ENCODE measurements around the gene DNAH10.

The DNAH10 gene

GRCh38 chr12:123843912-123844748, 82.0 kb downstream of the DNAH10 start:
- Histone ChIP-seq H3K27me3 (ENCODE audit: control insufficient read depth, insufficient read depth, low read length) (no peaks in the 10 kb centered on the region), H3K9ac (ENCODE audit: low read depth, low read length) (no peak overlapping the region), H3K4me1 (ENCODE audit: control insufficient read depth, insufficient read depth, low read length) (no peaks in the 10 kb centered on the region), H3K27ac (ENCODE audit: low read depth, low read length) (no peak overlapping the region), H3K4me3 (ENCODE audit: low read depth, low read length) (no peak overlapping the region), H3K36me3 (ENCODE audit: control insufficient read depth, insufficient read depth, low read length) (no peaks in the 10 kb centered on the region), H3K9me3 (ENCODE audit: control insufficient read depth, insufficient read depth, low read length) (no peaks in the 10 kb centered on the region)

- Histone ChIP-seq H3K9me3 (ENCODE audit: control insufficient read depth, insufficient read depth, low read length) (no peaks in the 10 kb centered on the region), H3K4me1 (ENCODE audit: control insufficient read depth, insufficient read depth, low read length) (no peaks in the 10 kb centered on the region), H3K36me3 (ENCODE audit: control insufficient read depth, insufficient read depth, low read length) (no peaks in the 10 kb centered on the region), H3K27me3 (ENCODE audit: control insufficient read depth, insufficient read depth, low read length) (no peaks in the 10 kb centered on the region), H3K4me3 (ENCODE audit: low read depth, low read length) (no peak overlapping the region), H3K9ac (ENCODE audit: low read depth, low read length) (no peak overlapping the region), H3K27ac (ENCODE audit: low read depth, low read length) (no peak overlapping the region)
Measured at GRCh38 chr12:123845881-123846280, 83.8 kb downstream of the DNAH10 start.

- no peaks in the 10 kb centered on the region for H3K9me3 ChIP-seq (ENCODE audit: control insufficient read depth, insufficient read depth, low read length)
- H3K27me3 ChIP-seq (ENCODE audit: control insufficient read depth, insufficient read depth, low read length): no peaks in the 10 kb centered on the region
- no peaks in the 10 kb centered on the region for H3K4me1 ChIP-seq (ENCODE audit: control insufficient read depth, insufficient read depth, low read length)
- H3K9ac ChIP-seq (ENCODE audit: low read depth, low read length): no peak overlapping the region
- no peak overlapping the region for H3K4me3 ChIP-seq (ENCODE audit: low read depth, low read length)
- H3K36me3 ChIP-seq (ENCODE audit: control insufficient read depth, insufficient read depth, low read length): no peaks in the 10 kb centered on the region
- H3K27ac ChIP-seq (ENCODE audit: low read depth, low read length): no peak overlapping the region
Measured at GRCh38 chr12:123846340-123846739, 84.2 kb downstream of the DNAH10 start.

- Histone ChIP-seq H3K9me3 (ENCODE audit: control insufficient read depth, insufficient read depth, low read length) (no peaks in the 10 kb centered on the region), H3K4me1 (ENCODE audit: control insufficient read depth, insufficient read depth, low read length) (no peaks in the 10 kb centered on the region), H3K27me3 (ENCODE audit: control insufficient read depth, insufficient read depth, low read length) (no peaks in the 10 kb centered on the region), H3K27ac (ENCODE audit: low read depth, low read length) (no peak overlapping the region), H3K36me3 (ENCODE audit: control insufficient read depth, insufficient read depth, low read length) (no peaks in the 10 kb centered on the region), H3K9ac (ENCODE audit: low read depth, low read length) (no peak overlapping the region), H3K4me3 (ENCODE audit: low read depth, low read length) (no peak overlapping the region)
Measured at GRCh38 chr12:123847019-123847418, 84.9 kb downstream of the DNAH10 start.

GRCh38 chr12:123847876-123848275, 85.8 kb downstream of the DNAH10 start:
- H3K9me3 ChIP-seq (ENCODE audit: control insufficient read depth, insufficient read depth, low read length): no peaks in the 10 kb centered on the region
- no peak overlapping the region for H3K27ac ChIP-seq (ENCODE audit: low read depth, low read length)
- H3K4me3 ChIP-seq (ENCODE audit: low read depth, low read length): no peak overlapping the region
- no peaks in the 10 kb centered on the region for H3K27me3 ChIP-seq (ENCODE audit: control insufficient read depth, insufficient read depth, low read length)
- H3K36me3 ChIP-seq (ENCODE audit: control insufficient read depth, insufficient read depth, low read length): no peaks in the 10 kb centered on the region
- no peak overlapping the region for H3K9ac ChIP-seq (ENCODE audit: low read depth, low read length)
- no peaks in the 10 kb centered on the region for H3K4me1 ChIP-seq (ENCODE audit: control insufficient read depth, insufficient read depth, low read length)

- Histone ChIP-seq H3K9ac (ENCODE audit: low read depth, low read length) (no peak overlapping the region), H3K4me1 (ENCODE audit: control insufficient read depth, insufficient read depth, low read length) (no peaks in the 10 kb centered on the region), H3K27me3 (ENCODE audit: control insufficient read depth, insufficient read depth, low read length) (no peaks in the 10 kb centered on the region), H3K4me3 (ENCODE audit: low read depth, low read length) (no peak overlapping the region), H3K36me3 (ENCODE audit: control insufficient read depth, insufficient read depth, low read length) (no peaks in the 10 kb centered on the region), H3K27ac (ENCODE audit: low read depth, low read length) (no peak overlapping the region), H3K9me3 (ENCODE audit: control insufficient read depth, insufficient read depth, low read length) (no peaks in the 10 kb centered on the region)
Measured at GRCh38 chr12:123849517-123849916, 87.4 kb downstream of the DNAH10 start.

- H3K36me3 ChIP-seq (ENCODE audit: control insufficient read depth, insufficient read depth, low read length): no peaks in the 10 kb centered on the region
- no peak overlapping the region for H3K27ac ChIP-seq (ENCODE audit: low read depth, low read length)
- H3K27me3 ChIP-seq (ENCODE audit: control insufficient read depth, insufficient read depth, low read length): no peaks in the 10 kb centered on the region
- H3K4me1 ChIP-seq (ENCODE audit: control insufficient read depth, insufficient read depth, low read length): no peaks in the 10 kb centered on the region
- no peak overlapping the region for H3K4me3 ChIP-seq (ENCODE audit: low read depth, low read length)
- no peaks in the 10 kb centered on the region for H3K9me3 ChIP-seq (ENCODE audit: control insufficient read depth, insufficient read depth, low read length)
- no peak overlapping the region for H3K9ac ChIP-seq (ENCODE audit: low read depth, low read length)
Measured at GRCh38 chr12:123850246-123851134, 88.4 kb downstream of the DNAH10 start.

- no peak overlapping the region for H3K27ac ChIP-seq (ENCODE audit: low read depth, low read length)
- H3K36me3 ChIP-seq (ENCODE audit: control insufficient read depth, insufficient read depth, low read length): no peaks in the 10 kb centered on the region
- H3K9me3 ChIP-seq (ENCODE audit: control insufficient read depth, insufficient read depth, low read length): no peaks in the 10 kb centered on the region
- no peak overlapping the region for H3K9ac ChIP-seq (ENCODE audit: low read depth, low read length)
- H3K4me3 ChIP-seq (ENCODE audit: low read depth, low read length): no peak overlapping the region
- no peaks in the 10 kb centered on the region for H3K4me1 ChIP-seq (ENCODE audit: control insufficient read depth, insufficient read depth, low read length)
- H3K27me3 ChIP-seq (ENCODE audit: control insufficient read depth, insufficient read depth, low read length): no peaks in the 10 kb centered on the region
Measured at GRCh38 chr12:123853396-123854070, 91.4 kb downstream of the DNAH10 start.

- H3K9me3 ChIP-seq (ENCODE audit: control insufficient read depth, insufficient read depth, low read length): no peaks in the 10 kb centered on the region
- H3K27me3 ChIP-seq (ENCODE audit: control insufficient read depth, insufficient read depth, low read length): no peaks in the 10 kb centered on the region
- H3K4me1 ChIP-seq (ENCODE audit: control insufficient read depth, insufficient read depth, low read length): no peaks in the 10 kb centered on the region
- no peaks in the 10 kb centered on the region for H3K36me3 ChIP-seq (ENCODE audit: control insufficient read depth, insufficient read depth, low read length)
- no peak overlapping the region for H3K4me3 ChIP-seq (ENCODE audit: low read depth, low read length)
- H3K9ac ChIP-seq (ENCODE audit: low read depth, low read length): no peak overlapping the region
- H3K27ac ChIP-seq (ENCODE audit: low read depth, low read length): no peak overlapping the region
Measured at GRCh38 chr12:123854232-123854631, 92.1 kb downstream of the DNAH10 start.

- Histone ChIP-seq H3K4me1 (ENCODE audit: control insufficient read depth, insufficient read depth, low read length) (no peaks in the 10 kb centered on the region), H3K27ac (ENCODE audit: low read depth, low read length) (no peak overlapping the region), H3K9me3 (ENCODE audit: control insufficient read depth, insufficient read depth, low read length) (no peaks in the 10 kb centered on the region), H3K36me3 (ENCODE audit: control insufficient read depth, insufficient read depth, low read length) (no peaks in the 10 kb centered on the region), H3K9ac (ENCODE audit: low read depth, low read length) (no peak overlapping the region), H3K4me3 (ENCODE audit: low read depth, low read length) (no peak overlapping the region), H3K27me3 (ENCODE audit: control insufficient read depth, insufficient read depth, low read length) (no peaks in the 10 kb centered on the region)
Measured at GRCh38 chr12:123854918-123855317, 92.8 kb downstream of the DNAH10 start.
